Measurements from ENCODE around the gene SNTA1. TPM values are rescaled to one million over a fixed set of nuclear protein-coding genes. Genes with fewer than 3 reads are reported as not detected.

Gene SNTA1
- total RNA-seq, 1 donor from 2014 or later: 108 TPM

- Histone ChIP-seq H3K4me3 (no peak overlapping the region), H3K27me3 (no peaks in the 10 kb centered on the region), H3K9me3 (no peaks in the 10 kb centered on the region), H3K36me3 (peaks cover 61 to 78% of the 10 kb centered on the region in 2 donors), H3K4me1 (no peaks in the 10 kb centered on the region), H3K27ac (no peak overlapping the region)
- intact Hi-C loops (cut with DNase I): no loop called here
- no peak for TF ChIP-seq CTCF (IDR thresholded peaks at IDR 0.05)
- DNase-seq (ENCODE audit: low spot score in 2 of 2): peak in 1 of 2 donors; percentile 35
Observed at GRCh38 chr20:33372993-33373441, 70.5 kb downstream of the SNTA1 start.

GRCh38 chr20:33370291-33370690 is 73.3 kb downstream of the SNTA1 start:
- Histone ChIP-seq H3K36me3 (peaks cover 60 to 78% of the 10 kb centered on the region in 2 donors), H3K27ac (no peak overlapping the region), H3K9me3 (no peaks in the 10 kb centered on the region), H3K27me3 (no peaks in the 10 kb centered on the region), H3K4me3 (no peak overlapping the region), H3K4me1 (no peaks in the 10 kb centered on the region)
- peak in 1 of 2 donors; percentile 70 for DNase-seq (ENCODE audit: low spot score in 2 of 2)
- intact Hi-C loops (cut with DNase I): no loop called here
- TF ChIP-seq CTCF (IDR thresholded peaks at IDR 0.05): no peak

- no peaks in the 10 kb centered on the region for H3K27me3 ChIP-seq
- no peak for TF ChIP-seq CTCF (IDR thresholded peaks at IDR 0.05)
Observed at GRCh38 chr20:33362898-33363297, 80.7 kb downstream of the SNTA1 start.

GRCh38 chr20:33359399-33360261 is 83.9 kb downstream of the SNTA1 start:
- no peak overlapping the region for H3K4me3 ChIP-seq
- no peaks in the 10 kb centered on the region for H3K27me3 ChIP-seq
- TF ChIP-seq CTCF (IDR thresholded peaks at IDR 0.05): no peak
- peaks cover 46 to 68% of the 10 kb centered on the region in 2 donors for H3K36me3 ChIP-seq
- no peaks in the 10 kb centered on the region for H3K4me1 ChIP-seq
- H3K27ac ChIP-seq: no peak overlapping the region
- no peak for DNase-seq (ENCODE audit: low spot score in 2 of 2)
- H3K9me3 ChIP-seq: no peaks in the 10 kb centered on the region
- intact Hi-C loops (cut with DNase I): no loop called here

More at GRCh38 chr20:33362898-33363297, 80.7 kb downstream of the SNTA1 start:
- no peak overlapping the region for H3K27ac ChIP-seq
- no peaks in the 10 kb centered on the region for H3K4me1 ChIP-seq
- peaks cover 52 to 85% of the 10 kb centered on the region in 2 donors for H3K36me3 ChIP-seq
- intact Hi-C loops (cut with DNase I): no loop called here
- DNase-seq (ENCODE audit: low spot score in 2 of 2): no peak
- no peak overlapping the region for H3K4me3 ChIP-seq
- H3K9me3 ChIP-seq: no peaks in the 10 kb centered on the region

Other genes with a start within 250 kb of the SNTA1 start
- gene BPIFA3, start 226.4 kb downstream of the SNTA1 start, total RNA-seq: not detected
- gene BPIFA1, start 207.8 kb downstream of the SNTA1 start, total RNA-seq: not detected
- gene BPIFB1, start 160.5 kb downstream of the SNTA1 start, total RNA-seq: not detected
- 42.8 TPM for gene CDK5RAP1, start 42.2 kb downstream of the SNTA1 start, total RNA-seq
- gene CBFA2T2, start 46.3 kb upstream of the SNTA1 start, total RNA-seq: 22.4 TPM
- gene C20orf144, start 218.6 kb upstream of the SNTA1 start, total RNA-seq: not detected
- 26.3 TPM for gene ACTL10, start 223.2 kb upstream of the SNTA1 start, total RNA-seq
- gene NECAB3, start 230.7 kb upstream of the SNTA1 start, total RNA-seq: 21.3 TPM
- gene E2F1, start 242.6 kb upstream of the SNTA1 start, total RNA-seq: 0.53 TPM